ENCODE measurements around the gene ARIH2.
A peak's percentile ranks its signal among the peaks of the same experiment; 100 is the strongest.

Gene ARIH2

GRCh38 chr3:48929358-48930035, 10.9 kb downstream of the ARIH2 start:
- no peak for DNase-seq

- DNase-seq = no peak
Observed at GRCh38 chr3:48930590-48930989, 11.9 kb downstream of the ARIH2 start.

- no peak for DNase-seq
Observed at GRCh38 chr3:48931944-48932580, 13.4 kb downstream of the ARIH2 start.

- DNase-seq = no peak
Observed at GRCh38 chr3:48934333-48934991, 15.8 kb downstream of the ARIH2 start.

- DNase-seq = no peak
Observed at GRCh38 chr3:48935530-48935929, 16.9 kb downstream of the ARIH2 start.

GRCh38 chr3:48938156-48938555, 19.5 kb downstream of the ARIH2 start:
- DNase-seq = no peak

- DNase-seq = no peak
Observed at GRCh38 chr3:48938689-48939088, 20.0 kb downstream of the ARIH2 start.

- no peak for DNase-seq
Observed at GRCh38 chr3:48945432-48945831, 26.8 kb downstream of the ARIH2 start.

GRCh38 chr3:48945891-48946549, 27.4 kb downstream of the ARIH2 start:
- no peak for DNase-seq

GRCh38 chr3:48949376-48949717, 30.7 kb downstream of the ARIH2 start:
- DNase-seq = no peak

GRCh38 chr3:48950051-48950450, 31.4 kb downstream of the ARIH2 start:
- DNase-seq = no peak

- DNase-seq = no peak
Observed at GRCh38 chr3:48951764-48952163, 33.1 kb downstream of the ARIH2 start.

- peak; percentile 48 for DNase-seq
Observed at GRCh38 chr3:48952510-48953118, 34.0 kb downstream of the ARIH2 start.

GRCh38 chr3:48957006-48957705, 38.5 kb downstream of the ARIH2 start:
- no peak for DNase-seq

- no peak for DNase-seq
Observed at GRCh38 chr3:48960841-48961413, 42.3 kb downstream of the ARIH2 start.

GRCh38 chr3:48962340-48962739, 43.7 kb downstream of the ARIH2 start:
- DNase-seq = no peak

GRCh38 chr3:48962939-48963338, 44.3 kb downstream of the ARIH2 start:
- no peak for DNase-seq

- no peak for DNase-seq
Observed at GRCh38 chr3:48963591-48963990, 44.9 kb downstream of the ARIH2 start.

- DNase-seq = no peak
Observed at GRCh38 chr3:48966367-48966766, 47.7 kb downstream of the ARIH2 start.

GRCh38 chr3:48966876-48967361, 48.3 kb downstream of the ARIH2 start:
- no peak for DNase-seq

GRCh38 chr3:48970586-48970985, 51.9 kb downstream of the ARIH2 start:
- DNase-seq = no peak

Measured in CD4-positive, alpha-beta T cell treated with Interleukin-4 for 4 hours (primary cell).